ENCODE measurements around the gene ROMO1.
"Not testable (repeated sequence)": the region's sequence is repeated elsewhere in the genome, so short reads cannot be mapped to it uniquely, and the experiment has no call there.

Gene ROMO1

GRCh38 chr20:35731862-35732643 lies 32.8 kb downstream of the ROMO1 start:
- no peak for DNase-seq

- no peak for DNase-seq
Measured at GRCh38 chr20:35732644-35732982, 33.4 kb downstream of the ROMO1 start.

DNA sequence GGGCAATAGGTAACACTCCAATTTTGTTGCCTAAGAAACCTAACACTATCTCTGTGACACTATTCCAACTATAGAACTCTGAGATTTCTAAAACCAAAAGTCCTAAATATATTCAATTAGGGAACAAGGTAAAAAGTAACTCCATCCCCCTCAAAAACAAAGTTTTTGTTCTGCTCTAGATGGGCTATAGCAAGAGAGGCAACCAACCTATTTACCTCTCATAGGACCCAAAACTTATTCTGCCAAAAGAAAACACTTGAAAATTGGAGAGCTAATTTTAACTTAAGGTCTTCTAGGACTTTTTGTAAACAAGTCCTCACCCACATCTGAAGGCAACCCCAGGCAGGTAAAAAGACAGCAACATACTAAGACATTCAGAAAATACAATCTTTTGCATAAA lies 35.2 kb downstream of the ROMO1 start:
- no peak for DNase-seq

DNA sequence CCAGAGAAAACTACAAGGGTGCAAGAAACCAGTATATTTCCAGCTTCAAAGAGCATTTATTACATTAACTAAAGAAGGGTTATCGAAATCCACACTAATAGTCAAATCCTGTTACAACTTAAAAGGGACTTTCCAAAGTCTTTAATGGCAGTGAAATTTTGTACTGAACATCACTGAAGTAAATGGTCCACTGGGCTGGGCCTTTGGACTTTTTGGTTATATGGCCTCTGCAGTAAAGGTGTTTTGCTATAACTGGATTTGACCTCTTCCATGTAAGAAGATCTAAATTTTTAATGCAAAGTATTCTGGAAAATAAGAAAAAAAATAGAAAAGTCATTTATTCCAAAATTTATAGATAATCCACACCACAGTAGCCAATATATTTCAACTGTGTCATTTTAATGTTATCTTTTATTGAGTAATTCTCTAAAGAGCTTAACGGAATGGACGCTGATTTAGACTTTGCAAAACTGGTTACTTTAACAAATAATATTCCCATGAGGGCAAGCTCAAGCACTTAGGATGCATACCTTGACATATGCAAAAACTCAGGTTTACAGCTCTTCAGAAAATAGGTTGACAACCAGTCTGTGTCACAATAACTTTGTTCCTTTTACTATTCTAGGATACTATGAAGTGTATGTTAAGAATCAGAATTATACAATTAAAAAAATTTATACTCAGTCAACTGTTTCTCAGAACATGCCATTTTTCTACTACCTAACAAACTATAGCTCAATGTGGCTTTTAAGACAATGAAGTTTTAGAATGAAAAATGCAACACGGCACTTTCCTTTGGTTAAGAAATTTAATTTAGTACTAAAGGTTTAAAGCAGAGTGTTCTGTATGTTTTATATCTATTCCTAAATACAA lies 35.8 kb downstream of the ROMO1 start:
- DNase-seq, result no peak

DNA sequence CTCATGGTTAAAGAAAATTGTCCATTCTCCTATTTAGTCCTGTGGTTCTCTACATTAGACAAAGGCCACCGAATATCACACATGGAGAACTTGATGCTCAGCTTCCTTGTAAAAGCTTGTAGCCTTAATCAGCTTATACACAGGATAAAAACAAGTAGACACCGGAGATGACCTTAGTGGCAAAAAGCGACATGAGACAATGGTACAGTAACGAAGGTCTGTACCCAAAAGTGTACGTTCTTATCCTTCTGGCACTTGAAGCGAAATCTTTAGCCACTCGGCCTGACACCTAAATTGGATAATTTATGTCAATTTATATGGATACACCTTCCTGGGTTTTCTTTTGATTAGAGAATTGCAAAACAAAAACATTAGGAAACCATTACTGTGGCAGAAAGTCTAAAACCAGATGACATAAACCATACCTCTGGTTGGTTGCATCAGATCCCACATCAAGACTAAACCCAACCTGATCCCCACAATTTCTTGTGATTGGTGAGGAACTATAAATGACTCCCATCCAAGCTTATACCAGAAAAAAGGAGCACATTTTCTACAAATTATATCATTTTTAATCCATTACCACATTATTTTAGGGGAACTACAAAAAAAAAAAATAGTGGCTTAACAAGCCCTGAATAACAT lies 36.7 kb downstream of the ROMO1 start:
- no peak for DNase-seq

DNA sequence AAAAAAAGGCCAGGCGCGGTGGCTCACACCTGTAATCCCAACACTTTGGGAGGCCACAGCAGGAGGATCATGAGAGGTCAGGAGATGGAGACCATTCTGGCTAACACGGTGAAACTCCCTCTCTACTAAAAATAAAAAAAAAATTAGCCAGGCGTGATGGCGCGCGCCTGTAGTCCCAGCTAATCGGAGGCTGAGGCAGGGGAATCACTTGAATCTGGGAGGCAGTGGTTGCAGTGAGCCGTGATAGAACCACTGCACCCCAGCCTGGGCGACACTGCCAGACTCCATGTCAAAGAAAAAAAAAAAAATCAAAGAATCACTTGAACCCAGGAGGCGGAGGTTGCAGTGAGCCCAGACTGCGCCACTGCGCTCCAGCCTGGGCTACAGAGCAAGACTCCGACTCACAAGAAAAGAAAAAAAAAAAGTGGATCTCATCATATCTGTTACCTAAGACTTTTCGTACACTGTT lies 38.7 kb downstream of the ROMO1 start:
- no peak for DNase-seq

- no peak for DNase-seq
Measured at GRCh38 chr20:35738410-35739179, 39.4 kb downstream of the ROMO1 start.

GRCh38 chr20:35739294-35740163 lies 40.3 kb downstream of the ROMO1 start:
- no peak for DNase-seq

DNA sequence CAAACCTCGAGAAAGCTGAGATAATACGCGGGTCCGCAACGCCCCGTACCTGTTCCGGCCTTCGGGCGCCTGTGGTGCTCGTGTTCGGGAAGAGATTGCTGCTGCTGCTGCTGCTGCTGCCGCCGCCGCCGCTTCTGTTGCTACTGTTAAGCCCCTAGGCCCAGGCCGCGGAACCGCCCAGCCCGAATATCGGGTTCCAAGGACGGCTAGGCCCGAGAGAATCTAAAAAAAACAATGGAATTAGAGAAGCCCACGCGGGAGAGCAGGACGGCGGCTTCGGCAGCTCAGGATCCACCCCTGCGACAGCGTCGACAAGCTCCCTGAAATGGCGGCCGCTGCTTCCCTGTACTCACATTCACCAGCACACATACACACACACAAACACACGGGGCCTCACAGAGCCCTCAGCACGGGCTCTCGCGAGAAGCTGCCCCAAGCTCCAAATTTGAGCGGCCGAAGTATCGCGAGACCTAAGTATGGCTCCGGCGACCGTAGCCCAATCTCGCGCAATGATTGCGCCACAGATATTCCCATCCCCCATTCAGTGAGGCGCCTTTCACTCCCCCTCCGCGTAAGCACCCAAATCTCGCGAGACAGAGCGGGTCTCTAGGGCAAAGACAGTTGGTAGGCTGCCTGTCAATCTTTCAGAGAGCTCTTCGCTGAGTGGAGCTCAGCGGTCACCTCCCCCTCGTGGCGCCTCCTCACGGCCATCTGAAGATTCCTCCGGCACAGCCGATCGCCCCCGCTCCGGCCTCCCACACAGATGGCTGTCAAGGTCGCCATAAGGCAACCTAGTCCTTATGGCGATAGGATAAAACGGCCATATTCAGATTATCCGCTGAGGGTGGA lies 42.9 kb downstream of the ROMO1 start, which contains the start of gene RBM39:
Gene RBM39, minus strand, starts transcription at position 369 of the 849 bp plus-strand sequence. CDS start 1,386 bp downstream, outside the sequence.
- DNase-seq, result peak; percentile 98 to 99

DNA sequence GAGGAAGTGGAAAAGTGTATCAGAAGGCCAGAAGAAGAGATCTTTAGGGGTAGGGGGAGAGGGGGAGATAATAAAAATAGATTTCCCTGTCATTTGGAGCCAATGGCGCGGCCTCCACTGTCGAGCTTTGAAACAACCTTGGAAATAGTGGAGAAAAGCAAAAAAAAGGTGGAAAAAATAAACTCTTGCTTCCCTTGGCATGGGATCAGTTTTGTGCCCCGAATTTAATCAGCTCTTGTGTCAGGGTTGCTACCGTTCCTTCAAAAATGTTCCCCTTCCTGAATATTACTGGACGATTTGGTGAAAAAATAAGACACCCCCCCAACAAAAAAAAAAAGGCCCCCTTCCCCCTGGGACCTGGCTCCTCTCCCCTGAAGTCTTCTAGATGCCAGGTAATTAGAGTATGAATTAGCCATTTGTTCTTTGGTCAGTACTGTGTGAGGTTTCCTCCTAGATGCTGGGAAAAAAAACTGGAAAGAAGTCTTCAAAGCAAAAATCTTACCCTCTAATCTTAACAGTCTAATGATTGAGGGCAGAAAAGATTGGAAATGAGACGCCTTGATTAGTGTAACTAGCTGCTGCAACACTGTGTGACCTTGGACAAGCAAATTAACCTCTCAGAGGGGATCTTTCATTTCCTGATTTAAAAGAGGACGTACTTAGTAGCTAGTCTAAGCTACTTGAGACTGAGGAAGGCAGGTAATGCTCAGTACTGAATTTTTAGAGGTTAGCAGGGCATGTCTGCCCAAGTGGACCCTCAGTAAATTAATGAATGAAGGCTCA lies 43.7 kb downstream of the ROMO1 start:
- DNase-seq, result no peak

DNA sequence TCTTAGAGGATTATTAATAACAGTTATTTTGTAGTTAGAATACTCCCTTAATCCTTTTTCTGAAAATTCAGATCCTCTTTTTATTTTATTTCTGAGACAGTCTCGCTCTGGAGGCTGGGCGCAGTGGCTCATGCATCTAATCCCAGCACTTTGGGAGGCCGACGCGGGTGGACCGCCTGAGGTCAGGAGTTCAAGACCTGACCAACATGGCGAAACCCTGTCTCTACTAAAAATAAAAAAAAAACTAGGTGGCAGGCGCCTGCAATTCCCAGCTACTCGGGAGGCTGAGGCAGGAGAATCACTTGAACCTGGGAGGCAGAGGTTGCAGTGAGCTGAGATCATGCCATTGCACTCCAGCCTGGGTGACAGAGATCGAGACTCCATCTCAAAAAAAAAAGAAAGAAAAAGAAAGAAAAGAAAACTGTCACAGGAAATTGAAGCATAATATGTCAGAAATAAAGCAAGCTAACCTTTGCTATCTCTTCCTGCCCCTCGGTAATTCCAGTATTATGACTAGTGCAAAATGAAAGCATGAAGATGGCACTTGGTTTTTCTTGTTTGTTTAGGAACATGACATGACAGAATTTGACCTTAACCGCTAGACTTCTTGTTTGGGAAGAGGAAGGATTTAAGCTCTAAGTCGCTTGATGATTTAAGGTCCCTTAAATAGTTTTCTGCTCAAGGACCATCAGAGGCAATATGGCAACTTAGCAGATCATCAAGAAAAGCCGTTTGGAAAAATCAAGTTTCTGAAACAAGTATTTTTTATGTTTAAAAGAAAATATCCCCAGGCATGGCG lies 44.7 kb downstream of the ROMO1 start:
- peak in 1 of 2 donors; percentile 27 for DNase-seq

DNA sequence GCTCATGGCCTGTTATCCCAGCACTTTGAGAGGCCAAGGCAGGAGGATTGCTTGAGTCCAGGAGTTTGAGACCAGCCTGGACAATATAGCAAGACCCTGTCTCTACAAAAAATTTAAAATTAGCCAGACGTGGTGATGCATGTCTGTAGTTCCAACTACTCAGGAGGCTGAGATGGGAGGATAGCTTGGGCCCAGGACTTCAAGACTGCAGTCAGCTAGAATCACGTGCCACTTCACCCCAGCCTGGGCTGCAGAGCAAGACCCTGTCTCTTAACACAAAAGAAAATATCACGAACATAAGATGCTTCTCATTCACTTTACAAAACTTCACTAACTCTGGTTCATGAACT lies 45.3 kb downstream of the ROMO1 start:
- not testable (repeated sequence) for DNase-seq

All from stimulated activated CD4-positive, alpha-beta T cell treated with anti-CD3 and anti-CD28 coated beads, Interleukin-2, amount 100 ng/mL, for 24 hours (primary cell).